Type B pancreatic cell (in vitro differentiated cells): ENCODE results near the gene SLX4IP. TPM values are rescaled to one million over a fixed set of nuclear protein-coding genes. Genes with fewer than 3 reads are reported as not detected.

ENCODE experiments used
- DNase-seq: peaks from one replicate; pipeline ENCODE4 v3.0.0; 2021; ENCODE audit warnings: mixed read lengths; ENCODE audit not compliant: unreplicated experiment; ENCODE audit errors: extremely low spot score
- H3K27ac Mint-ChIP-seq: 2 replicates; pipeline ENCODE4 v1.8.0; 2021; ENCODE audit warnings: mild to moderate bottlenecking, mixed read lengths
- H3K27me3 Mint-ChIP-seq: 2 replicates; pipeline ENCODE4 v1.8.0; 2021; ENCODE audit warnings: mixed read lengths
- H3K36me3 Mint-ChIP-seq: 2 replicates; pipeline ENCODE4 v1.8.0; 2021; ENCODE audit warnings: mixed read lengths
- H3K4me1 Mint-ChIP-seq: one replicate; pipeline ENCODE4 v1.8.0; 2021; ENCODE audit warnings: mixed read lengths; ENCODE audit not compliant: unreplicated experiment
- H3K4me3 Mint-ChIP-seq: 2 replicates; pipeline ENCODE4 v1.8.0; 2021; ENCODE audit warnings: mild to moderate bottlenecking, mixed read lengths
- H3K9me3 Mint-ChIP-seq: 2 replicates; pipeline ENCODE4 v1.8.0; 2021; ENCODE audit warnings: mixed read lengths
- CTCF ChIP-seq: fragments of 200-600 bp; sonication (generic); conservative IDR thresholded peaks from 2 replicates; pipeline ENCODE4 v1.5.0; 2021; ENCODE audit warnings: antibody characterized with exemption, mild to moderate bottlenecking
- total RNA-seq: library from RNA; stranded (reverse); gene quantifications from 2 replicates; pipeline ENCODE4 v1.2.1, GENCODE V29; 2021; ENCODE audit warnings: low replicate concordance

The SLX4IP gene
- total RNA-seq, 1 donor from 2014 or later = 8.5 TPM

- H3K4me3 Mint-ChIP-seq = no peak overlapping the region
- DNase-seq = no peak
- no peaks in the 10 kb centered on the region for H3K9me3 Mint-ChIP-seq
- no peaks in the 10 kb centered on the region for H3K27me3 Mint-ChIP-seq
- no peak overlapping the region for H3K27ac Mint-ChIP-seq
- H3K4me1 Mint-ChIP-seq = peaks cover 25% of the 10 kb centered on the region
- TF ChIP-seq CTCF = no peak
- no peaks in the 10 kb centered on the region for H3K36me3 Mint-ChIP-seq
Observed at GRCh38 chr20:10547276-10548114, 112.4 kb downstream of the SLX4IP start.

GRCh38 chr20:10549511-10549910, 114.4 kb downstream of the SLX4IP start:
- no peak overlapping the region for H3K4me3 Mint-ChIP-seq
- H3K36me3 Mint-ChIP-seq = no peaks in the 10 kb centered on the region
- H3K27me3 Mint-ChIP-seq = no peaks in the 10 kb centered on the region
- DNase-seq = no peak
- no peaks in the 10 kb centered on the region for H3K9me3 Mint-ChIP-seq
- no peak for TF ChIP-seq CTCF
- H3K27ac Mint-ChIP-seq = no peak overlapping the region
- peaks cover 28% of the 10 kb centered on the region for H3K4me1 Mint-ChIP-seq

DNA sequence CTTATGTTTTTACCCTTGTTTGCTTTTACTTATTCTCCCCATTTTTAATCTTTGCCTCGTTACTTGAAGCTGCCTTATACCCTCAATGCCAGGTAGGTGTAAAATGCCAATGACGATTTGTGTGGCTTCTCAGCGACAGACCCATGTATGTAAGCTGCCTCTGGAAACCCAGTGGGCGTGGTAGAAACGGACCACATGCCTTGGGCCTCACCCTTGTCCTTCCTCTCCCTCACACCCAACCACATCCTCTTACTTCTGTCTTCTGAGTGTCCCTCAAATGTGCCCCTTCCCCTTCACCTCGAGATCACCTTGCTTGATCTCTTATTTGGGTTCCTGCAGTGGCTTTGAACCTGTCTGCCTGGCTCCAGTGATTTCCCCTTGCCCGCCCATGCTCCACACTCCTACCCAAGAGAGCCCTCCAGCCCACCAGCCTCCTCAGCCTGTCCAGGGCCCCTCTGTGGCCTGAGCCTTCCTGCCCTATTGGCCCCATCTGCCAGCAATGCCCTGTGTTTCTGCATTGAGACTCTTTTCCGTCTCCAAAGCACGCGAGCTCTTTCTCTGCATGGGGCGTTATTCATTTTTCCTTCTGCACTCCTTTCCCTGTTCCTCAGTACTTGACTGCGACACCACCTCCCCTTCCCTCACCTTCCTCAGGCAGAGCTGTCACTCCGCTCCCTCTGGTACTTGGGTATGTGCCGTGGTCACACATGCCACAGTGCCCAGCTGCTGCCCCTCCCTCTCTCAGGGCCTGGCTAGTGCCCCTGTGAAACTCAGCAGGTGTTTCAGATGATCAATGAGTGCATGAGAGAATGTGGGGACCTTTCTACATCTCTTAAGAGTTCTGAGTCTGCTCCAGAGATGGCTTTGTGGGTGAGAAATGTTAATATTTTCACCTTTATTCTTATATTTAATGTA, 115.4 kb downstream of the SLX4IP start:
- Mint-ChIP-seq H3K9me3 (no peaks in the 10 kb centered on the region), H3K4me3 (no peak overlapping the region), H3K4me1 (peaks cover 28% of the 10 kb centered on the region), H3K36me3 (no peaks in the 10 kb centered on the region), H3K27ac (no peak overlapping the region), H3K27me3 (no peaks in the 10 kb centered on the region)
- no peak for TF ChIP-seq CTCF
- DNase-seq = no peak

- Mint-ChIP-seq H3K27ac (no peak overlapping the region), H3K9me3 (no peaks in the 10 kb centered on the region), H3K36me3 (no peaks in the 10 kb centered on the region), H3K4me3 (no peak overlapping the region), H3K4me1 (peaks cover 32% of the 10 kb centered on the region), H3K27me3 (no peaks in the 10 kb centered on the region)
- no peak for DNase-seq
- TF ChIP-seq CTCF = no peak
Observed at GRCh38 chr20:10551732-10552724, 116.9 kb downstream of the SLX4IP start.
